Breast epithelium (tissue), 3 donors: ENCODE data around the gene ZNF496.
"Not testable (repeated sequence)": the region's sequence is repeated elsewhere in the genome, so short reads cannot be mapped to it uniquely, and the experiment has no call there.

Experiments
- POLR2A ChIP-seq: fragments of 450-650 bp; IDR thresholded peaks from one replicate; pipeline ENCODE4 v1.6.1; 2016; ENCODE audit warnings: antibody characterized with exemption, mild to moderate bottlenecking, moderate library complexity
- POLR2AphosphoS5 ChIP-seq, 3 donors: sonication (generic); formaldehyde crosslinking; IDR thresholded peaks; one replicate each; pipeline ENCODE4 v1.6.1; 2017; ENCODE audit warnings: antibody characterized with exemption in 3 of 3
- TF ChIP-seq, protein P1 (sequence below), 3 donors: fragments of 450-650 bp; IDR thresholded peaks; one replicate each; pipeline ENCODE4 v1.5.1; 2016 to 2017; ENCODE audit warnings: antibody characterized with exemption in 3 of 3, mild to moderate bottlenecking in 3 of 3, moderate library complexity in 3 of 3

- TF ChIP-seq, protein P1, sequence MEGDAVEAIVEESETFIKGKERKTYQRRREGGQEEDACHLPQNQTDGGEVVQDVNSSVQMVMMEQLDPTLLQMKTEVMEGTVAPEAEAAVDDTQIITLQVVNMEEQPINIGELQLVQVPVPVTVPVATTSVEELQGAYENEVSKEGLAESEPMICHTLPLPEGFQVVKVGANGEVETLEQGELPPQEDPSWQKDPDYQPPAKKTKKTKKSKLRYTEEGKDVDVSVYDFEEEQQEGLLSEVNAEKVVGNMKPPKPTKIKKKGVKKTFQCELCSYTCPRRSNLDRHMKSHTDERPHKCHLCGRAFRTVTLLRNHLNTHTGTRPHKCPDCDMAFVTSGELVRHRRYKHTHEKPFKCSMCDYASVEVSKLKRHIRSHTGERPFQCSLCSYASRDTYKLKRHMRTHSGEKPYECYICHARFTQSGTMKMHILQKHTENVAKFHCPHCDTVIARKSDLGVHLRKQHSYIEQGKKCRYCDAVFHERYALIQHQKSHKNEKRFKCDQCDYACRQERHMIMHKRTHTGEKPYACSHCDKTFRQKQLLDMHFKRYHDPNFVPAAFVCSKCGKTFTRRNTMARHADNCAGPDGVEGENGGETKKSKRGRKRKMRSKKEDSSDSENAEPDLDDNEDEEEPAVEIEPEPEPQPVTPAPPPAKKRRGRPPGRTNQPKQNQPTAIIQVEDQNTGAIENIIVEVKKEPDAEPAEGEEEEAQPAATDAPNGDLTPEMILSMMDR (IDR thresholded peaks at IDR 0.05) = not testable (repeated sequence)
- TF ChIP-seq POLR2AphosphoS5 (IDR thresholded peaks at IDR 0.05); POLR2A: not testable (repeated sequence)
Observed at GRCh38 chr1:247374651-247375334, 43.1 kb upstream of the ZNF496 start.
